ENCODE results near the gene ABCA5. TPM values are rescaled to one million over a fixed set of nuclear protein-coding genes. Genes with fewer than 3 reads are reported as not detected.

Gene ABCA5
- total and polyA plus RNA-seq, 2 of the 13 experiments (the other 11 are each of a cell fraction or from before 2014, with no cell fraction given) = 9.7 to 10.1 TPM

- TF ChIP-seq, protein P1, sequence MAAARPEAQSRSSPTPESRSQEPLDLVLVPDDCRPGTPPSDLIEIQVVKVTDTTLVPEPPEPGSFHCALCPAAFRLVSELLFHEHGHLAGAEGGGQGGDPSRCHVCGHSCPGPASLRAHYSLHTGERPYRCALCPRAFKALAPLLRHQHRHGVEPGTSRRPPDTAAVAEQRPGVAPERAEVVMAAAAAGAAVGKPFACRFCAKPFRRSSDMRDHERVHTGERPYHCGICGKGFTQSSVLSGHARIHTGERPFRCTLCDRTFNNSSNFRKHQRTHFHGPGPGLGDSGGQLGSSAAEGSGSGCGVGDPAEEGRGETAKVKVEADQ (CRISPR knock-in tag; IDR thresholded peaks at IDR 0.05; ENCODE audit: borderline replicate concordance) = 0 out of 2 replicates have a peak, but pooled peaks have one; percentile 36
- TF ChIP-seq ISX (CRISPR knock-in tag; conservative IDR thresholded peaks at IDR 0.05) (no peak), ZMYM3 (CRISPR knock-in tag; IDR thresholded peaks at IDR 0.05) (no peak), BCLAF1 (IDR thresholded peaks at IDR 0.05) (no peak), ARNT2 (CRISPR knock-in tag; IDR thresholded peaks at IDR 0.05; ENCODE audit: low read depth) (no peak), FOXM1 (CRISPR knock-in tag; IDR thresholded peaks at IDR 0.05) (no peak), ZNF850 (CRISPR knock-in tag; conservative IDR thresholded peaks at IDR 0.05) (no peak), ZNF510 (CRISPR knock-in tag; IDR thresholded peaks at IDR 0.05; ENCODE audit: low read depth) (no peak), TSC22D2 (CRISPR knock-in tag; IDR thresholded peaks at IDR 0.05; ENCODE audit: borderline replicate concordance) (peak; percentile 79; the same call in 1 of the 2 replicates), JUN (CRISPR knock-in tag; IDR thresholded peaks at IDR 0.05) (no peak), DRAP1 (CRISPR knock-in tag; IDR thresholded peaks at IDR 0.05) (peak; percentile 35; the same call in 1 of the 2 replicates), HNF4A (CRISPR knock-in tag; IDR thresholded peaks at IDR 0.05) (0 out of 2 replicates have a peak, but pooled peaks have one; percentile 35), ATF1 (CRISPR knock-in tag; IDR thresholded peaks at IDR 0.05) (no peak), ZNF788 (CRISPR knock-in tag; IDR thresholded peaks at IDR 0.05; ENCODE audit: borderline replicate concordance) (peak; percentile 55; the same call in 1 of the 2 replicates), PHF21A (CRISPR knock-in tag; IDR thresholded peaks at IDR 0.05) (no peak), ZFP36L2 (CRISPR knock-in tag; IDR thresholded peaks at IDR 0.05) (no peak), HDAC1 (CRISPR knock-in tag; IDR thresholded peaks at IDR 0.05) (no peak), ZFX (CRISPR knock-in tag; IDR thresholded peaks at IDR 0.05; ENCODE audit: low read depth) (peak; percentile 52; the same call in 1 of the 2 replicates), KMT2B (CRISPR knock-in tag; IDR thresholded peaks at IDR 0.05) (peak; percentile 67; the same call in 1 of the 2 replicates), NBN (conservative IDR thresholded peaks at IDR 0.05) (no peak), ZNF776 (CRISPR knock-in tag; IDR thresholded peaks at IDR 0.05) (no peak)
- TF ChIP-seq, protein P2, sequence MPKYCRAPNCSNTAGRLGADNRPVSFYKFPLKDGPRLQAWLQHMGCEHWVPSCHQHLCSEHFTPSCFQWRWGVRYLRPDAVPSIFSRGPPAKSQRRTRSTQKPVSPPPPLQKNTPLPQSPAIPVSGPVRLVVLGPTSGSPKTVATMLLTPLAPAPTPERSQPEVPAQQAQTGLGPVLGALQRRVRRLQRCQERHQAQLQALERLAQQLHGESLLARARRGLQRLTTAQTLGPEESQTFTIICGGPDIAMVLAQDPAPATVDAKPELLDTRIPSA (CRISPR knock-in tag; IDR thresholded peaks at IDR 0.05; ENCODE audit: borderline replicate concordance) = peak; percentile 57; the same call in 1 of the 2 replicates
- TF ChIP-seq, protein P3, sequence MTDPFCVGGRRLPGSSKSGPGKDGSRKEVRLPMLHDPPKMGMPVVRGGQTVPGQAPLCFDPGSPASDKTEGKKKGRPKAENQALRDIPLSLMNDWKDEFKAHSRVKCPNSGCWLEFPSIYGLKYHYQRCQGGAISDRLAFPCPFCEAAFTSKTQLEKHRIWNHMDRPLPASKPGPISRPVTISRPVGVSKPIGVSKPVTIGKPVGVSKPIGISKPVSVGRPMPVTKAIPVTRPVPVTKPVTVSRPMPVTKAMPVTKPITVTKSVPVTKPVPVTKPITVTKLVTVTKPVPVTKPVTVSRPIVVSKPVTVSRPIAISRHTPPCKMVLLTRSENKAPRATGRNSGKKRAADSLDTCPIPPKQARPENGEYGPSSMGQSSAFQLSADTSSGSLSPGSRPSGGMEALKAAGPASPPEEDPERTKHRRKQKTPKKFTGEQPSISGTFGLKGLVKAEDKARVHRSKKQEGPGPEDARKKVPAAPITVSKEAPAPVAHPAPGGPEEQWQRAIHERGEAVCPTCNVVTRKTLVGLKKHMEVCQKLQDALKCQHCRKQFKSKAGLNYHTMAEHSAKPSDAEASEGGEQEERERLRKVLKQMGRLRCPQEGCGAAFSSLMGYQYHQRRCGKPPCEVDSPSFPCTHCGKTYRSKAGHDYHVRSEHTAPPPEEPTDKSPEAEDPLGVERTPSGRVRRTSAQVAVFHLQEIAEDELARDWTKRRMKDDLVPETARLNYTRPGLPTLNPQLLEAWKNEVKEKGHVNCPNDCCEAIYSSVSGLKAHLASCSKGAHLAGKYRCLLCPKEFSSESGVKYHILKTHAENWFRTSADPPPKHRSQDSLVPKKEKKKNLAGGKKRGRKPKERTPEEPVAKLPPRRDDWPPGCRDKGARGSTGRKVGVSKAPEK (CRISPR knock-in tag; IDR thresholded peaks at IDR 0.05; ENCODE audit: borderline replicate concordance) = no peak
Observed at GRCh38 chr17:69235338-69236058, 91.4 kb downstream of the ABCA5 start (continued).
